MM.1S (cell line): Measurements from ENCODE around the gene ALKBH5.
"Not testable (repeated sequence)": the region's sequence is repeated elsewhere in the genome, so short reads cannot be mapped to it uniquely, and the experiment has no call there.

Source experiments
- DNase-seq: peaks from one replicate; pipeline ENCODE4 v3.0.0-alpha.2; 2015
- H2AFZ ChIP-seq: fragments of 300-600 bp; sonication (generic); 2 replicates; pipeline ENCODE4 v1.6.0; 2016; ENCODE audit warnings: antibody characterized with exemption, low read length
- H3F3A ChIP-seq: fragments of 300-600 bp; sonication (generic); 2 replicates; pipeline ENCODE4 v1.6.1; 2016; ENCODE audit warnings: mild to moderate bottlenecking, antibody characterized with exemption, low read length, moderate library complexity, mixed read lengths; ENCODE audit not compliant: insufficient read depth
- H3K27ac ChIP-seq: fragments of 300-600 bp; sonication (generic); 2 replicates; pipeline ENCODE4 v1.5.1; 2016; ENCODE audit warnings: mild to moderate bottlenecking, low read length
- H3K27me3 ChIP-seq: fragments of 300-600 bp; sonication (generic); replicated peaks from 2 replicates; pipeline ENCODE4 v1.6.0; 2016; ENCODE audit warnings: low read length; ENCODE audit not compliant: insufficient read depth
- H3K36me3 ChIP-seq: fragments of 300-600 bp; sonication (generic); replicated peaks from 2 replicates; pipeline ENCODE4 v1.6.1; 2016; ENCODE audit warnings: mild to moderate bottlenecking, low read length, mixed read lengths; ENCODE audit not compliant: insufficient read depth
- H3K4me1 ChIP-seq: fragments of 300-600 bp; sonication (generic); 2 replicates; pipeline ENCODE4 v1.6.1; 2016; ENCODE audit warnings: low read length, mixed read lengths
- H3K4me2 ChIP-seq: fragments of 300-600 bp; sonication (generic); 2 replicates; pipeline ENCODE4 v1.6.0; 2016; ENCODE audit warnings: low read depth, low read length
- H3K4me3 ChIP-seq: fragments of 300-600 bp; sonication (generic); 2 replicates; pipeline ENCODE4 v1.5.1; 2016; ENCODE audit warnings: low read length, mixed read lengths
- H3K79me2 ChIP-seq: fragments of 300-600 bp; sonication (generic); 2 replicates; pipeline ENCODE4 v1.6.1; 2016; ENCODE audit warnings: mixed run types, low read length, mixed read lengths
- H3K9ac ChIP-seq: fragments of 300-600 bp; sonication (generic); 2 replicates; pipeline ENCODE4 v1.6.1; 2016; ENCODE audit warnings: low read length, mixed read lengths
- H3K9me2 ChIP-seq: fragments of 300-600 bp; sonication (generic); replicated peaks from 2 replicates; pipeline ENCODE4 v1.6.1; 2016; ENCODE audit warnings: mild to moderate bottlenecking, low read length, mixed read lengths; ENCODE audit not compliant: insufficient read depth
- H3K9me3 ChIP-seq: fragments of 300-600 bp; sonication (generic); replicated peaks from 2 replicates; pipeline ENCODE4 v1.6.1; 2016; ENCODE audit warnings: mild to moderate bottlenecking, low read length, mixed read lengths; ENCODE audit not compliant: insufficient read depth
- H4K20me1 ChIP-seq: fragments of 300-600 bp; sonication (generic); 2 replicates; pipeline ENCODE4 v1.6.1; 2016; ENCODE audit warnings: mild to moderate bottlenecking, low read length, moderate library complexity, mixed read lengths; ENCODE audit not compliant: insufficient read depth
- CTCF ChIP-seq: fragments of 300-600 bp; sonication (generic); IDR thresholded peaks from 2 replicates; pipeline ENCODE4 v1.5.1; 2016; ENCODE audit warnings: antibody characterized with exemption, low read length, mixed read lengths
- EZH2 ChIP-seq: fragments of 300-600 bp; sonication (generic); optimal IDR thresholded peaks from 2 replicates; pipeline ENCODE3; 2017; ENCODE audit warnings: low read depth, mild to moderate bottlenecking, antibody characterized with exemption, low read length, mixed read lengths
- EZH2phosphoT487 ChIP-seq: fragments of 300-600 bp; sonication (generic); IDR thresholded peaks from 2 replicates; pipeline ENCODE4 v1.6.1; 2018; ENCODE audit warnings: antibody characterized with exemption, low read length

ALKBH5 gene

GRCh38 chr17:18206962-18207361 is 23.3 kb downstream of the ALKBH5 start:
- Histone ChIP-seq H3K9me2 (no peaks in the 10 kb centered on the region), H3K9ac (no peak overlapping the region), H3K36me3 (peaks cover 12% of the 10 kb centered on the region), H3K4me2 (no peak overlapping the region), H3K79me2 (peaks cover 39% of the 10 kb centered on the region), H3K27ac (no peak overlapping the region), H3K9me3 (no peaks in the 10 kb centered on the region), H3K4me3 (no peak overlapping the region), H3K4me1 (no peaks in the 10 kb centered on the region), H3K27me3 (no peaks in the 10 kb centered on the region), H2AFZ (no peak overlapping the region), H4K20me1 (no peaks in the 10 kb centered on the region), H3F3A (no peaks in the 10 kb centered on the region)
- DNase-seq, result no peak
- TF ChIP-seq EZH2phosphoT487 (no peak), EZH2 (no peak), CTCF (no peak)

DNA sequence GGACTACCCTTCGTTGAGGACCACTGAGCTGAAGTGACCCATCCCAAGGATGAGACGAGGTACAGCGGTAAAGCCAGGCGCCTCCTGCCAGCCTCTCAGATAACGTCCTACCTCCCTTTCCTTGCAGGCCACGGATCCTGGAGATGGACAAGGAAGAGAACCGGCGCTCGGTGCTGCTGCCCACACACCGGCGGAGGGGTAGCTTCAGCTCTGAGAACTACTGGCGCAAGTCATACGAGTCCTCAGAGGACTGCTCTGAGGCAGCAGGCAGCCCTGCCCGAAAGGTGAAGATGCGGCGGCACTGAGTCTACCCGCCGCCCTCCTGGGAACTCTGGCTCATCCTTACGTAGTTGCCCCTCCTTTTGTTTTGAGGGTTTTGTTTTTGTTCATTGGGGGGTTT is 24.5 kb downstream of the ALKBH5 start:
- Histone ChIP-seq H3K4me2 (no peak overlapping the region), H3K9me2 (no peaks in the 10 kb centered on the region), H3K27me3 (no peaks in the 10 kb centered on the region), H3F3A (no peaks in the 10 kb centered on the region), H3K79me2 (peaks cover 32% of the 10 kb centered on the region), H3K9me3 (no peaks in the 10 kb centered on the region), H2AFZ (no peak overlapping the region), H3K4me3 (no peak overlapping the region), H3K4me1 (no peaks in the 10 kb centered on the region), H3K27ac (no peak overlapping the region), H3K36me3 (peaks cover 12% of the 10 kb centered on the region), H4K20me1 (no peaks in the 10 kb centered on the region), H3K9ac (no peak overlapping the region)
- DNase-seq, result no peak
- TF ChIP-seq EZH2, result no peak
- no peak for TF ChIP-seq EZH2phosphoT487
- no peak for TF ChIP-seq CTCF

GRCh38 chr17:18213666-18214270 is 30.1 kb downstream of the ALKBH5 start:
- no peaks in the 10 kb centered on the region for H3K9me2 ChIP-seq

GRCh38 chr17:18216906-18217305 is 33.3 kb downstream of the ALKBH5 start:
- H3K9ac ChIP-seq, H3K4me3 ChIP-seq, H3K9me2 ChIP-seq, H3F3A ChIP-seq, H3K4me2 ChIP-seq, H4K20me1 ChIP-seq, DNase-seq, H3K79me2 ChIP-seq, H3K27me3 ChIP-seq, H3K27ac ChIP-seq, H3K36me3 ChIP-seq, H2AFZ ChIP-seq, H3K4me1 ChIP-seq, H3K9me3 ChIP-seq: not testable (repeated sequence)

More at GRCh38 chr17:18213666-18214270, 30.1 kb downstream of the ALKBH5 start:
- H3K36me3 ChIP-seq, result peaks cover 5% of the 10 kb centered on the region
- H3K4me3 ChIP-seq, result no peak overlapping the region
- no peak overlapping the region for H3K9ac ChIP-seq
- 0 out of 2 replicates have a peak, but pooled peaks cover 4% of the 10 kb centered on the region for H3K4me1 ChIP-seq
- TF ChIP-seq EZH2 (no peak), CTCF (no peak), EZH2phosphoT487 (no peak)
- no peak overlapping the region for H2AFZ ChIP-seq
- H3K27me3 ChIP-seq, result no peaks in the 10 kb centered on the region
- H3K79me2 ChIP-seq, result no peaks in the 10 kb centered on the region
- H3K9me3 ChIP-seq, result no peaks in the 10 kb centered on the region
- H3K27ac ChIP-seq, result no peak overlapping the region
- H4K20me1 ChIP-seq, result no peaks in the 10 kb centered on the region
- no peaks in the 10 kb centered on the region for H3F3A ChIP-seq
- H3K4me2 ChIP-seq, result no peak overlapping the region
- DNase-seq, result no peak
